ENCODE results near the gene SCTR.

Gene SCTR

GRCh38 chr2:119544075-119544938 is 20.0 kb upstream of the SCTR start, which contains the start of gene CFAP221:
TSS of gene CFAP221 (plus strand) at chr2:119544449. CDS start at chr2:119546132, 1,683 bp downstream.
- peak within 1 kb of the TSS; percentile 45 for H3K4me3 ChIP-seq (ENCODE audit: low read depth, low read length)
- peak; percentile 68 for DNase-seq (ENCODE audit: low read depth, low spot score)
- TF ChIP-seq CTCF (IDR thresholded peaks at IDR 0.05; ENCODE audit: low read depth, low read length) = no peak

GRCh38 chr2:119541476-119541875 is 17.2 kb upstream of the SCTR start:
- no peak for DNase-seq (ENCODE audit: low read depth, low spot score)
- in situ Hi-C loops (cut with HindIII; ENCODE audit: low sequenced_read_pairs) = no loop called here
- TF ChIP-seq CTCF (IDR thresholded peaks at IDR 0.05; ENCODE audit: low read depth, low read length) = no peak
- no peak overlapping the region for H3K4me3 ChIP-seq (ENCODE audit: low read depth, low read length)

More at GRCh38 chr2:119544075-119544938, 20.0 kb upstream of the SCTR start, which contains the start of gene CFAP221:
- in situ Hi-C loops (cut with HindIII; ENCODE audit: low sequenced_read_pairs) = no loop called here

GRCh38 chr2:119537792-119538191 is 13.5 kb upstream of the SCTR start:
- in situ Hi-C loops (cut with HindIII; ENCODE audit: low sequenced_read_pairs) = no loop called here
- no peak overlapping the region for H3K4me3 ChIP-seq (ENCODE audit: low read depth, low read length)
- DNase-seq (ENCODE audit: low read depth, low spot score) = no peak
- TF ChIP-seq CTCF (IDR thresholded peaks at IDR 0.05; ENCODE audit: low read depth, low read length) = no peak

- no peak for TF ChIP-seq CTCF (IDR thresholded peaks at IDR 0.05; ENCODE audit: low read depth, low read length)
- no peak overlapping the region for H3K4me3 ChIP-seq (ENCODE audit: low read depth, low read length)
- in situ Hi-C loops (cut with HindIII; ENCODE audit: low sequenced_read_pairs) = no loop called here
- DNase-seq (ENCODE audit: low read depth, low spot score) = no peak
These were observed 12.4 kb upstream of the SCTR start for GRCh38 chr2:119536707-119537106.

- no peak for TF ChIP-seq CTCF (IDR thresholded peaks at IDR 0.05; ENCODE audit: low read depth, low read length)
- no peak for DNase-seq (ENCODE audit: low read depth, low spot score)
- H3K4me3 ChIP-seq (ENCODE audit: low read depth, low read length) = no peak overlapping the region
- in situ Hi-C loops (cut with HindIII; ENCODE audit: low sequenced_read_pairs) = no loop called here
These were observed 11.9 kb upstream of the SCTR start for GRCh38 chr2:119536211-119536610.

GRCh38 chr2:119533560-119533959 is 9.3 kb upstream of the SCTR start:
- in situ Hi-C loops (cut with HindIII; ENCODE audit: low sequenced_read_pairs) = no loop called here
- TF ChIP-seq CTCF (IDR thresholded peaks at IDR 0.05; ENCODE audit: low read depth, low read length) = no peak
- H3K4me3 ChIP-seq (ENCODE audit: low read depth, low read length) = no peak overlapping the region
- no peak for DNase-seq (ENCODE audit: low read depth, low spot score)
